HL-60 (cell line): ENCODE results near the gene SWAP70.

ENCODE experiments used
- GABPA ChIP-seq: IDR thresholded peaks from 2 replicates; pipeline ENCODE4 v1.6.1; 2012; ENCODE audit warnings: low read depth
- POLR2AphosphoS5 ChIP-seq: IDR thresholded peaks from 2 replicates; pipeline ENCODE4 v1.6.1; 2012; ENCODE audit warnings: low read depth
- SPI1 ChIP-seq: IDR thresholded peaks from 2 replicates; pipeline ENCODE4 v1.6.1; 2012; ENCODE audit warnings: low read depth, mild to moderate bottlenecking, borderline replicate concordance
- TF ChIP-seq, protein P1 (sequence below): IDR thresholded peaks from one replicate; pipeline ENCODE4 v1.5.1; 2011; ENCODE audit warnings: low read length, control low read depth, inconsistent platforms; ENCODE audit not compliant: insufficient read depth
- TF ChIP-seq, protein P2 (sequence below): IDR thresholded peaks from 2 replicates; pipeline ENCODE4 v1.6.1; 2012; ENCODE audit warnings: low read depth; ENCODE audit not compliant: insufficient replicate concordance

DNA sequence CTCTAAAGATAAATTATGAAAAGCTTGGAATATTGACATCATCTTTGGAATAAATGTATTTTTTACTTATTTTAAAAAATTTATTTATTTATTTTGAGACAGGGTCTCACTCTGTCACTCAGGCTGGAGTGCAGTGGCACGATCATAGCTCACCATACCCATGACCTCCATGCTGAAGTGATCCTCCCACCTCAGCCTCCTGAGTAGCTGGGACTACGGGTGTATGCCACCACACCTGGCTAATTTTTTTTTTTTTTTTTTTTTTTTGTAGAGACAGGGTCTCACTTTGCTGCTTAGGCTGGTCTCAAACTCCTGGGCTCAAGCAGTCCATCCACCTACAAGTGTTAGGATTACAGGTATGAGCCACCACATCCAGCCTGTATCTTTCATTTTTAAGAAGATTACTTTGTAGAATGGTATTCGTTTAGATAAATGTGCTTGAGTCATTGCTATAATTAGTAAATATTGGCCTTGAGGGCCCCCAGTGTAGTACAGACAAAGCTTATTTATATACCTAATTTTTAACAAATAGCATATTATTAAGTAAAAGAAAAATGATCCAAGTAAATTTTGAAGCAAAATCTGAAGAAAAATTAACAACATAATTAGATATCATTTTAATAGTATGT is 8.5 kb downstream of the SWAP70 start:
- TF ChIP-seq, protein P1, sequence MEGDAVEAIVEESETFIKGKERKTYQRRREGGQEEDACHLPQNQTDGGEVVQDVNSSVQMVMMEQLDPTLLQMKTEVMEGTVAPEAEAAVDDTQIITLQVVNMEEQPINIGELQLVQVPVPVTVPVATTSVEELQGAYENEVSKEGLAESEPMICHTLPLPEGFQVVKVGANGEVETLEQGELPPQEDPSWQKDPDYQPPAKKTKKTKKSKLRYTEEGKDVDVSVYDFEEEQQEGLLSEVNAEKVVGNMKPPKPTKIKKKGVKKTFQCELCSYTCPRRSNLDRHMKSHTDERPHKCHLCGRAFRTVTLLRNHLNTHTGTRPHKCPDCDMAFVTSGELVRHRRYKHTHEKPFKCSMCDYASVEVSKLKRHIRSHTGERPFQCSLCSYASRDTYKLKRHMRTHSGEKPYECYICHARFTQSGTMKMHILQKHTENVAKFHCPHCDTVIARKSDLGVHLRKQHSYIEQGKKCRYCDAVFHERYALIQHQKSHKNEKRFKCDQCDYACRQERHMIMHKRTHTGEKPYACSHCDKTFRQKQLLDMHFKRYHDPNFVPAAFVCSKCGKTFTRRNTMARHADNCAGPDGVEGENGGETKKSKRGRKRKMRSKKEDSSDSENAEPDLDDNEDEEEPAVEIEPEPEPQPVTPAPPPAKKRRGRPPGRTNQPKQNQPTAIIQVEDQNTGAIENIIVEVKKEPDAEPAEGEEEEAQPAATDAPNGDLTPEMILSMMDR: no peak
- no peak for TF ChIP-seq GABPA
- TF ChIP-seq POLR2AphosphoS5: no peak
- TF ChIP-seq SPI1: no peak
- TF ChIP-seq, protein P2, sequence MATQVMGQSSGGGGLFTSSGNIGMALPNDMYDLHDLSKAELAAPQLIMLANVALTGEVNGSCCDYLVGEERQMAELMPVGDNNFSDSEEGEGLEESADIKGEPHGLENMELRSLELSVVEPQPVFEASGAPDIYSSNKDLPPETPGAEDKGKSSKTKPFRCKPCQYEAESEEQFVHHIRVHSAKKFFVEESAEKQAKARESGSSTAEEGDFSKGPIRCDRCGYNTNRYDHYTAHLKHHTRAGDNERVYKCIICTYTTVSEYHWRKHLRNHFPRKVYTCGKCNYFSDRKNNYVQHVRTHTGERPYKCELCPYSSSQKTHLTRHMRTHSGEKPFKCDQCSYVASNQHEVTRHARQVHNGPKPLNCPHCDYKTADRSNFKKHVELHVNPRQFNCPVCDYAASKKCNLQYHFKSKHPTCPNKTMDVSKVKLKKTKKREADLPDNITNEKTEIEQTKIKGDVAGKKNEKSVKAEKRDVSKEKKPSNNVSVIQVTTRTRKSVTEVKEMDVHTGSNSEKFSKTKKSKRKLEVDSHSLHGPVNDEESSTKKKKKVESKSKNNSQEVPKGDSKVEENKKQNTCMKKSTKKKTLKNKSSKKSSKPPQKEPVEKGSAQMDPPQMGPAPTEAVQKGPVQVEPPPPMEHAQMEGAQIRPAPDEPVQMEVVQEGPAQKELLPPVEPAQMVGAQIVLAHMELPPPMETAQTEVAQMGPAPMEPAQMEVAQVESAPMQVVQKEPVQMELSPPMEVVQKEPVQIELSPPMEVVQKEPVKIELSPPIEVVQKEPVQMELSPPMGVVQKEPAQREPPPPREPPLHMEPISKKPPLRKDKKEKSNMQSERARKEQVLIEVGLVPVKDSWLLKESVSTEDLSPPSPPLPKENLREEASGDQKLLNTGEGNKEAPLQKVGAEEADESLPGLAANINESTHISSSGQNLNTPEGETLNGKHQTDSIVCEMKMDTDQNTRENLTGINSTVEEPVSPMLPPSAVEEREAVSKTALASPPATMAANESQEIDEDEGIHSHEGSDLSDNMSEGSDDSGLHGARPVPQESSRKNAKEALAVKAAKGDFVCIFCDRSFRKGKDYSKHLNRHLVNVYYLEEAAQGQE: no peak
